ENCODE data around the gene HPCAL1.

DNA sequence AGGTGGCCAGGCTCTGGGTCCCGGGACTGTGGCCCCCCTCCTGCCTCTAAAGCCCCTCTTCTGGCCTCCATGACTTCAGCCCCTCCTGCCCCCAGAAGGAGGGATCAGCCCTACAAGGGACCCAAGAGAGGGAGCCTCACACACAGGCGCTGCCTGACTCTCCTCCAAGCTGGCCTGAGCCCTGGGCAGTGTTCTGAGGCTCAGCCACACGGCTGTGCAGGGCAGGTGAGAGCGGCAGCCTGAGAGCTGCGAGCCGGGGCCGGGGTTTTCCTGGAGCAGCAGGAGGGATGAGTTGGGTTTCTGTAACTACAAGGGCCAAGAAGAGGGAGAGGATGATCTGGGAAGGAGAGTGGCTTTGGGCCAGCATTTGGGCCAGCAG, 70.1 kb downstream of the HPCAL1 start:
- TF ChIP-seq CTCF (IDR thresholded peaks at IDR 0.05) (no peak), POLR2A (IDR thresholded peaks at IDR 0.05) (no peak)
